NCI-H2107 treated with DMSO at 0.1 percent for 48 hours (cell line): Measurements from ENCODE around the gene MTOR.
A peak's percentile ranks its signal among the peaks of the same experiment; 100 is the strongest.

Experiments
- DNase-seq: peaks from one replicate; lab custom pipeline; 2025; ENCODE audit not compliant: unreplicated experiment; lab: John Stamatoyannopoulos, UW

The MTOR gene

GRCh38 chr1:11227106-11228077 is 35.0 kb downstream of the MTOR start:
- no peak for DNase-seq

GRCh38 chr1:11216074-11216473 is 46.3 kb downstream of the MTOR start:
- DNase-seq: no peak

- DNase-seq: no peak
Observed at GRCh38 chr1:11215381-11216005, 46.9 kb downstream of the MTOR start.

- DNase-seq: no peak
Observed at GRCh38 chr1:11214698-11215380, 47.5 kb downstream of the MTOR start.

GRCh38 chr1:11211925-11212587 is 50.3 kb downstream of the MTOR start:
- no peak for DNase-seq

GRCh38 chr1:11211461-11211860 is 50.9 kb downstream of the MTOR start:
- no peak for DNase-seq

GRCh38 chr1:11207898-11208611 is 54.3 kb downstream of the MTOR start:
- DNase-seq: no peak

GRCh38 chr1:11204396-11205190 is 57.8 kb downstream of the MTOR start:
- DNase-seq: peak; percentile 46

GRCh38 chr1:11198851-11199594 is 63.3 kb downstream of the MTOR start:
- peak; percentile 19 for DNase-seq

GRCh38 chr1:11198257-11198656 is 64.1 kb downstream of the MTOR start:
- DNase-seq: no peak

GRCh38 chr1:11197359-11197758 is 65.0 kb downstream of the MTOR start:
- no peak for DNase-seq

GRCh38 chr1:11196945-11197344 is 65.4 kb downstream of the MTOR start:
- no peak for DNase-seq

GRCh38 chr1:11194407-11195176 is 67.8 kb downstream of the MTOR start:
- DNase-seq: no peak

- no peak for DNase-seq
Observed at GRCh38 chr1:11193376-11193775, 69.0 kb downstream of the MTOR start.

GRCh38 chr1:11188858-11189451 is 73.4 kb downstream of the MTOR start, which contains the start of gene ANGPTL7:
TSS of gene ANGPTL7 (plus strand) at chr1:11189355. CDS start at chr1:11189580, 225 bp downstream.
- DNase-seq: no peak

GRCh38 chr1:11188381-11188780 is 74.0 kb downstream of the MTOR start:
- DNase-seq: no peak

GRCh38 chr1:11187931-11188330 is 74.4 kb downstream of the MTOR start:
- DNase-seq: no peak

GRCh38 chr1:11187494-11187893 is 74.9 kb downstream of the MTOR start:
- DNase-seq: no peak
